Occipital lobe (tissue), 2 donors: ENCODE measurements around the gene PIK3AP1. TPM values are rescaled to one million over a fixed set of nuclear protein-coding genes. Genes with fewer than 3 reads are reported as not detected.

Experiments
- DNase-seq: peaks from one replicate; lab custom pipeline; 2025; lab: John Stamatoyannopoulos, UW
- total RNA-seq: library from RNA; depleted of rRNA; stranded (reverse); fragments of >200 nt; gene quantifications from one replicate; pipeline ENCODE4 v1.2.3, GENCODE V29; 2014

PIK3AP1 gene
- total RNA-seq, 1 donor from 2014 or later: 5.6 TPM

DNA sequence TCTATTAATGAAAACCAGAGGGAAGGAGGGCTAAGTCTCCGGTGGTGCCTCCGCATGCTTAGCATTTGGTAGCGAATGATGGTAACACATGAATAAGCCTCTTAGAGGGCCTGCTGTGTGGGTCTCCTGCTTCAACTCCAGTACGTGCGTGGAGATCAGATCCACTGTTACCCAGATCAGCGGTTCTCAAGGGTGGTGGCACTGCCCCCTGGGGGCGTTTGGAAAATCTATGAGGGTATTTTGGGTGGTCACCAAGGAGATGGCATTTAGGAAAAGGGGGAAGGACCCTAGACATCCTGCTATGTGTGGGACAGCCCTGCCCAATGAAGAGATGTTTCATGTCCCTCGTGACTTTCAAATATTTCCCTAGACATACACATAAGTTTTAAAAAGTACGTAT lies 76.4 kb downstream of the PIK3AP1 start:
- no peak for DNase-seq

DNA sequence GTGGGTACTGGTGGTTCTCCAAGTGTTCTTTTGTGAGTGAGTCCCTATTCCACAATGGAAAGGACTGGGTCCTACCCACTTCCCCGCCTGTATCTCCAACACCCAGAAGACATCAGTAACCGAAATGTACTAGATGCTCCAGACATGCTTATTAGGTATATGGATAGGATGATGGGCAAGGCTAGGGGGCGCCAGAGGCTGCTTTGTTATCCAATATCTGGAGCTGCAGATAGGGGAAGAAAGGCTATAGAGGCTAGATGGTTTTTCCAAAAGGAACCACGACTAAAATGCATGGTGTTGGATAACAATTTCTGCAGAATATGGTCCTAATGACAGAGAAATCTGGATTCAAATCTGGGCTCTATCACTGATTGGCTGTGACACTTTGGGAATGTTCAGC lies 77.3 kb downstream of the PIK3AP1 start:
- DNase-seq: peak; percentile 18

DNA sequence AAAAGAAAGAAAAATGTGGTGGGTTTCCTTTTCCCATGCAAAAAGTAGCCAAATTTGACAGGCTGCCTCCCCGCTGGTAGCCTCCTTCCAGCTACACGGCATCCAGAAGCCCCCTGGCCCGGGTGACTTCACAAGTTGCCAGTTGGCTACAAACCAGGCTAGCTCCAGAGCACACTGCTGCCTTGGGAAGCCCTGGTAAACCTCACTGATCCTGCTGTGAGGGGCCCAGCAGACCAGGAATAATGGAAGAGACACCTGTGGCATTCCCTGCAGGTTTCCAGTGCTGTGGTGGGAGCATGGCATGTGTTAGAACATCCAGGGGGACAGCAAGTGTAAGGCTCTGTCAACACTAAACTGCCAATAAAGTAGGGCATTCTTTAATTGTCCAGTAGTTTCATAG lies 77.8 kb downstream of the PIK3AP1 start:
- no peak for DNase-seq

DNA sequence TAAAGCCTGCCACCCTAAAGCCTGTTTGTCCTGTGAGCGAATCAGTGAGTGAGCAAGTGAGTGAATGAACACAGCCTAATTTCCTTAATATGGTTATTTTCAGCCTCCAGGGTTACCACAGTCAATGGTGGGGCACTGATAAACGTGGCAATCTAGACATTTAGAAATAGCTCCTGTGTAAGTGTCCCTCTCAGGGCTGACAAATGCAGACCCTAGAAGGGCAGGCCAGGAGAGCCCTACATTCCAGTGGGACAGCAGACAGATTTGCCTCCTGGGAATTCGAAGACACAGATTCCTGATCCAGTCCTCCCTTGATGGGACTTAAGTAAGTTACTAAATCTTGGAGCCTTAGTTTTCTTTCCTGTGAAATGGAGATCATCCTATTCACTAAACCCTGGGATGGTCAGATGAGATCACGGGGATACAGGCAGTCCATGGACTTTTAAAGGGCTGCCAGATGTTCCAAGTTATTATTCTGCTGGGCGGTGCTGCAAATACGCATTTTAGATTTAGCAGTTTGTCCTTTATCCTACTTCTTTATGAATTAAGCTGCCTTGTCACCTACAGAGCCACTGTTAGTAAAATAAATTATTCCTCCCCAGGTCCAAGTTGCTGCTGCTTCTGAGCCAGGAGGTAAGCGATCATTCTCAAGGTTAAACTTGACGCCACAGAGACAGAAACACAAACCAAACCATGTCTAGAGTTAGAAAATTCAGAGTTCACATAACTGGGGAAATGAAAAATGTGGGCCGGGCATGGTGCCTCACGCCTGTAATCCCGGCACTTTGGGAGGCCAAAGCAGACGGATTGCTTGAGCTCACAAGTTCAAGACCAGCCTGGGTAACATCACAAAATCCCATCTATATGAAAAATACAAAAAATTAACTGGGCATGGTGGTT lies 78.7 kb downstream of the PIK3AP1 start:
- no peak for DNase-seq

DNA sequence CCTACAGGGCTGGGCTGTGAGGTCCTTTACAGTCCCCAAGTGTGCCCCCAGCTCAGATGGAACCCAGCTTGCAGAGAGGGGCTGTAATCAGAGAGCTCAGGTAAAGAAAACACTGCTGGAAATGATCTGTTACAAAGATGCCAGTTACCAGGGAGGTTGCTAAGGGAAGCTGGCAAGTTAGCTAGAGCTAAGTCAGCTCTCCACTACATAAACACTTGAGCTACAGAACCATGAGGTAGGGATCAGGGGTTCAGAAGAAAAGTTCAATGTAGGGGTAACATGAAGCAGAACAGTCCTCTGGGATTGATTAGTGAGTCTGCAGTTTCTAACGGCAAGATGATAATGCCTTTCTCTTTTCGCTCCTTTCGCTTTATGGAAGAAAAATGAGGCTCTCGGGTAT lies 80.4 kb downstream of the PIK3AP1 start:
- no peak for DNase-seq

DNA sequence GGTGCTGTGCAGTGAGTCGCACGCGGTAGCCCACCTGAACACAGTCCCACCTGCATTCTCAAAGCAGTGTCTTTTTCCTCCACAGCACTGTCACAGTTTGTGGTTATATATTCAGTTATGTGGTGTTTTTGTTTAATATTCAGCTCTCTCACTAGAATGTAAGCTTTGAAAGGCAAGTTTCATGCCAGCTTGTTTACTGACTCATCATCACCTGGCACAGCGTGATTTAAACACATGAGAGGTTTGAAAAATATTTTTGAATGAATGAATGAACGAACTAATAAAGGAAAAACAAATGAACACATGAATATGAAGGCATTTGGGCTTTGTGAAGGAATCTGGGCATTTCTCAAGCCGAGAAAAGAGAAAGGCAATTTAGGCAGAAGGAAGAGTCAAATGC lies 81.6 kb downstream of the PIK3AP1 start:
- no peak for DNase-seq

DNA sequence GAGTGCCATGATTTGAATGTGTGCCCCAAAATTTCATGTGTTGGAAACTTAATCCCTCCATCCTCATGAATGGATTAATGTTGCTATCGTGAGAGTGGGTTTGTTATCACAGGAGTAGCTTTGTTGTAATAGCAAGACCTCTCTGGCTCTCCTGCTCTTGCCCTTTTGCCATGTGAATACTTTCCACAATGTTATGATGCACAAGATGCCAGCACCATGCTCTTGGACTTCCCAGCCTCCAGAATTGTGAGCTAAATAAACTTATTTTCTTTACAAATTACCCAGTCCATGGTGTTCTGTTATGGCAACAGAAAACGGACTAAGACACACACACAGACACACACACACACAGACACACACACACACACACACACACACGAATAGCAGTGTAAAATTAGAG lies 82.2 kb downstream of the PIK3AP1 start:
- DNase-seq: no peak

DNA sequence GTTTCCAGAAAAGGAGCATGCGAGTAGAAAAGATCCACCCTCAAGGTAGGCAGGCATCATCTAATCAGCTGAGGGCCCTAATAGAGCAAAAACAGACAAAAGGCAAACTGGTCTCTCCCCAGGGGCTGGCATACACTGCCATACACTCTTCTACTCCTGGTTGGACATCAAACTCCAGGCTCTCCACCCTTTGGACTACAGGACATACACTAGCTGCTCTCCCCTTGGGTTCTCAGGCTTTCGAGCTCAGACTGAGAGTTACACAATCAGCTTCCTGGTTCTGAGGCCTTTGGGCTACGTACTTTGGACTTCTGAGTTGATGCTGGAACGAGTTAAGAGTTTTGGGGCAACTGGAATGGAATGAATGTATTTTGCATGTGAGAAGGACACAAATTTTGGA lies 82.6 kb downstream of the PIK3AP1 start:
- DNase-seq: no peak

DNA sequence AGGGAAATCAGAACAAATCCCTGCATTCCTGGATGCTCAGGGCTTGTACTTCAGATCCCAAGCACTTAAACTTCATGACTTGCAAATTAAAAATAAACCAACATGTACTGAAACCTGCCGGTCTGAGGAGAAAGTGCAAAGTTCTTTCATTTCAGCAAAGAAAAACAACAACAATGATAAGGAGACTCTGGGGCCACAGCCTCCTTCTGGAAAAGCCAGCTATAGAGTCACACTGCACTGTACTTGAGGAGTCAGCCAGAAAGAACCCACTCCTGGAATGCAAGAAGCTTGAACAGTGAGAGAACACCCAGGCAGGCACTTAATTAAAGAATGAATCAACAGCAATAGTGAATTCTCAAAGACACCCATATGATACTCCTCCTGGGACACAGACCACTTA lies 83.8 kb downstream of the PIK3AP1 start:
- no peak for DNase-seq

DNA sequence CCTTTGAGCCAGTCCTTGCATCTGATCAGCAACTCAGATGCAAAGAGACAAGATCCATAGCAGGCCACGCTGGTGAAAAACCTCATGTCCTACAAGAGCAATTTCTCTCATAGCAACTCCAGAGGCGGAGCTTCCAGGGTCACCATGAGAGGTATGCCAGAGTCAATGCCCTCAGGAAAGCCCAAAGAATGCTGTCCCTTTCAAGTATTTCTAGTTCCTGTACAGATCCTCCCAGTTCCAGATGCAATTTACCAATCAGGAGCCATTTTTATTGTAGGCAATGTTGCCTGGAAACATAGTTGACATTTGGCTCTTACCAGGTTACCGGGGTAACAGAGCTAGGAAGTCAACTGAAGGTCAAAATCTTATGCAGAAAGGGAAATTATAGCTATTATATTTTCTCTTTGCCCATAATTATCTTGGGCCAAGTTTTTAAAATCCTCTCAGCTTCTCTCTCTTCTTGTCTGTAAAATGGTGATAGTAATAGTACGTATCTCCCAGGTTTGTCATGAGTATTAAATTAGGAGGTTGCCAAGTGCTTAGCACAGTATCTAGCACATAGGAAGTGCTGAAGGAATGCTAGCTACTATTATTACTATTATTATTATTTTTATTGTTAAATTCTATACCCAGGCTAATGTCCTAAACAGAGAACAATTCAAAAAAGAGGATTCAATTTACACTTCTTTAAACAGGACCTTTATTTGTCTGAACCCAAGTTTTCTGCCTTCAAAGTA lies 87.2 kb downstream of the PIK3AP1 start:
- no peak for DNase-seq

DNA sequence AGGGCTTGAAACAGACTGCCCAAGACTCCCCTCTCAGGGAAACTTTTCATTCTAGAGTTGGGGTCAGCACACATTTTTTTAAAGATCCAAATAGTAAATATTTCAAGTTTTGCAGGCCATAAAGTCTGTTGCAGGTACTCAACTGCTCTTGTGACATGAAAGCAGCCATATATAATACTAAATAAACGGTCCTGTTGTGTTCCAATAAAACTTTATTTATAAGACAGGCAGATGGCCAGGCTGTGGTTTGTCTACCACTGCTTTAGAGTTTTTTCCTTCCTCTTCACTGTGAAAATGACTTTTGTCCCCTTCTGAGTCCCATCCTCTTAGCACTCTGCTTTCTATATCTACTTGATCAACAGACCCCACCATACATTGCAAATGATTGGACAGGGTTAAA lies 93.0 kb downstream of the PIK3AP1 start:
- no peak for DNase-seq

DNA sequence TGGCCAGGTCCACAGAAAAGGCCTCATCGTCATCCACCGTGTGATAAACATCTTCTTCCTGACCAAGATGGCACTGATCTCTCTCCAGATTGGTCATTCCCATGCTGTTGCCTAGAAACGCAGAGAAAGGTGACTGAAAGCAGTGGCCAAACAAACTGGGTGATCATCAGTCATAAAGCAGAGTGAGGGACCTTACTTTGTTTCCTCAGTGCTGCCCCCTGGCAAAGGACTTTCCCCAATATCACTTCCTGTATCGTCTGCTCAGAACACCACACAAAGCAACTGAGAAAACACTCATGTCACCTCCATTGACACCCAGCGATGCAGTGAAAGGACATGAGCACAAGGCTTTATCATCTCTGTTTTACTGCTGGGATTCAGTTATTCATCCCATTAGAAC lies 93.5 kb downstream of the PIK3AP1 start:
- DNase-seq: no peak

DNA sequence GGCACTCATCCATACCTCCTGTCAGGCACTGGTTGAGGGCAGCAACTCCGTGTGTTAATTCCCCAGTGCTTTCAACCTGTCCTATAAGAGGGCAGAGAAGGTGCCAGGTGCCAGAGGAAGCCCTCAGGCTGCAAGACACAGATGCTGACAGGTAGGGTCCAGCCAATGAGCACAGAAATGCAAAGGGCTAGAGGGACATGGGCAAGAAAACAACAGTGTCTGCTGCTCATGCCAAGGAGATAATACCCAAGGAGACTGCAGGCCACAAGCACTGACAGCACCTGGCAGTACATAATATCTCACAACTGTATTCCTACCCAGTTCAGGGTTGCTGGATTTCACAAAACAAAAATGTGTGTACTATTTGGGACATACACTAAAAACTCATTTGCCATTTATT lies 95.1 kb downstream of the PIK3AP1 start:
- no peak for DNase-seq

DNA sequence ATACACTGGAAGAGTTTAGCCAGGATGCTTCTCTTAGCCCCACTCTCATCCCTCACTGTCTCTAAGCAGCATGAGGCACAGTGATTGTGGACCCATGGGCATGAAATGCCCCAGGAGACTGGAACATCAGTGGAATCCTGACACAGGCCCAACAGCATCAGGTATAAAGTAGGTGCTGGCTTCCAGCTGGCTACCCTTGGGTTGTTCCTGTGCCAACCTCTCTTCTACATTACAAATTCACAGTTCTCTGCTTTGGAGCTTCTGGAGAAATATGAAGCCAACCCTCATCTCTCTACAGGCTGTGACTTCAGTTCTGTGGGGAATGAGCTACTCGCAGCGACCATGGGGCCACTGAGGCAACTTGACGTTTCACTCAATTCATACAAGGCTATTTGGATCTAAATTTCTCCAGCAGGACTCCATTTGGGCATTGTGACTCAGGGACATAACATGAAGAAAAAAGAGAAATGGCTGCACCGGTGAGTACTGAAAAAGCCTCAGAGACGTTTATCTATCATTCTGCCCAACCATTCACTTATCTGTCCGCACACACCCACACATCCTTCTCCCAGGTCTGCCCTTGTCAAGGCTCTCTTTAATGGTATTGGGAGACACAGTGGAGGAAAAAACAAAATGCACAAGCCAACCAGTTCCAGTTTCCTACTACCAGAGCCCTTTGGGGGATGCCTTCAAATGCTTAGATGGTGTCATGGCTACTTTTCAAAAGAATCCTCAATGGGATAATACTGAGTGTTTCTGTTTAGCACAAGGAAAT lies 98.1 kb downstream of the PIK3AP1 start:
- no peak for DNase-seq

DNA sequence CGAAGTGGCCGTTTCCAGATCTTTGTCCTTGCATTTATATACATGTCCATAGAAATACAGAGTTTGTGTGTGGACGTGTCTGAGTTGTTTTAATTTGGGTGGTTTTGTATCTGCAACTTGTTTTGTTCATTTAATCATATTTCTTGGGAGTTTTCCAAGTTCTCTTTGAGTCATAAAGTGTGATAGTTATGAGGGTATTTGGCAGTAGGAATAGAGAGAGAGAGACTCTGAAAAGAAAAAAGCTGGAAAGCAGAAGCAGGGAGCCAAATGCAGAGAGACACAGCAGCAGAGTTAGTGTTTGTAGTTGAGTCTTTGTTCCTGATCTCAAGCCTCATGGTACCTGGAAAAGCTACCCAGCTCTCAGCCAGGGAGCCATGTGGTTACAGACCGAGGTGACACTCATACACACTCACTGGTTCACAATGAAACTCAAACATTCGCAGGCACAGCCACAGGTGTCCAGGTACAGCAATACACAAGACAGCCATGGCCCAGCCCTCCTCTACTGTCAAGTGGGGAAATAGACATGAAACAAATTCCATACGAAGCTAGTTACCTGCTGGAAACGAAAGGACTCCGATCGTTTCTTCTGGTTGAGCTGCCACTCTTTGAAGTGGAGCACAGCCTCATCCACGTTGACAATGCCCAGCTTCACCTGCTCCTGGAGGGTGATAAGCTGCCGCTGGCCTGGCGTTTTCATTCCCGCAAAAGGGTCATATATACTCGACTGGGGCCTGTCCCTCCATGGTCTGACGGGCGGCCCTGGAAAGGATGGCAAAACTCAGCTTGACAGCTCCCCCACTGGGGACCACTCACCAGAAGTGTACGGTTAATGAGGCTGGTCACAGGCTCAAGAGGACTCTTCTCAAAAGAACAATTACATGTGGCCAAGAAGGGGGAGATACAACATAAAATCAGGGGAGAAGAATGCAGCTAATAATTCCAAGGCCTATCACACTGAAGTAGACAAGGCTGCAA lies 100.2 kb downstream of the PIK3AP1 start:
- DNase-seq: no peak

DNA sequence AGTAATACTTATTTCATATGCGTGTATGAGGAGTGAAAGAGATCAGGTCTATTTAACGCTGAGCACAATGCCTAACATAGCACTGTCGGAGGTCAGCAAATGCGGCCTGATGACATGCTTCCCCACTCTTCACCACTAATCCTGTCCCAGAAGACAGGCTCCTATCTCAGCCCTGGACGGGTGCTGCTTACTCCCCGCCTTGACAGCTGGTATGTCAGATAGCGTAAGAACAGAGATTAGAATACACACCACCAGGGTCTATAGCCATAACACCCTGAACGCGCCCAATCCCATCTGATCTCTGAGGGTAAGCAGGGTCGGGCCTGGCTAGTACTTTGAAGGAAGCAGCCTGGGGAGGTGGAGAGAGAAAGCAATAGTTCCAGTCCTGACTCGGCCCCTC lies 101.2 kb downstream of the PIK3AP1 start:
- no peak for DNase-seq

DNA sequence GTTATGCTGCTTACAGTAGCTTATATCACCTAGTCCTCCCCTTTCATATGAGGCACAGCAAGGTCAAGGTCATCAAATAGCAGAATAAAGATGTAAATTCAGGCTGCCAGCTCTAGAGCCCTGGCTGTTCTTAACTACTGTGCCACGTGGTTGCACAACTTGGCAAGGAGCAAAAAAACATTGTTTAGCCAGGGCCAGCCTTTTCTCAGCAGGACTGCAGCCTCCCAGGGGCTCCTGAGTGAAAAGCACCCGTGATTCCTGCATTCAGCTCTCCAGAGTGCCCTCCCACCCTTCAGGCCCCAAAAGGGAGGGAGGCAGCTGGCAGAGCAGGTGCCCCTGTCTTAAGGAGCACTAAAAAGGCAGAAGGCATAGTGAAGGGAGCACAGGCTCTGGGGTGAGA lies 101.7 kb downstream of the PIK3AP1 start:
- DNase-seq: no peak

DNA sequence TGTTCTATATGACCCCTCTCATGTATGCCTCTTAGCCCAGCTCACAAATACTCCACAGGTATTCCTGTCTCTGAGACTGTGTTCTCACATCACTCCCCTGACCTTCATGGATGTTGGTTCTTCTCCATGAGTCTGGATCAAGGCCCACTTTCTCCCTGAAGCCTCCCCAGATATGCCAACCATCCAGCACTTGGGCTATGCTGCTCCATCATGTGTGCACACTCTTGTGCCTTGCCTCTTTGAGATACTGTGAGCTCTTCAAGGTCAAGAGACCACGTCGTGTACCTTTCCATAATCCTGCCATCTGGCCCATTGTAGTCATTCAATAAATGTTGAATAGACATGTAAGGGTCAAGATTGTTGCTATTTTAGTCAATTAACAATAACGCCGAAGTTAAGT lies 103.4 kb downstream of the PIK3AP1 start:
- DNase-seq: no peak

DNA sequence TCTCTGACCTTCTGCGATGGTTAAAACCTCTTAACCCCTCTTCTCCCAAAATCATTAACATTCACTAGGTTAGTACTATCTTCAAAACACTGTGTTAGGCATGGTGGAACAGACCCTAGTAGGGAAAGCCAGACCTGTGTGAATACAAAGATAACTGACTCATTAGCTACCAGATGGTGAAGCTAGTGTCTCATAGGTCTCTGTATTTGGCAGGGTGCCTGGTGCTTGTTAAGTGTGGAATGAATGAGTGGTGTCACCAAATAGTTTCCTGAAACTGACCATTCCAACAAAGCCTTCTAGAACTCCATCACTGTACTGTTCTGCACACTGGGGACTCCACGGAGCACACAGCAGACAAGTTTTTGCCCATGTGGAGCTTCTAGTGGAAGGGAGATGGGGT lies 105.8 kb downstream of the PIK3AP1 start:
- no peak for DNase-seq

DNA sequence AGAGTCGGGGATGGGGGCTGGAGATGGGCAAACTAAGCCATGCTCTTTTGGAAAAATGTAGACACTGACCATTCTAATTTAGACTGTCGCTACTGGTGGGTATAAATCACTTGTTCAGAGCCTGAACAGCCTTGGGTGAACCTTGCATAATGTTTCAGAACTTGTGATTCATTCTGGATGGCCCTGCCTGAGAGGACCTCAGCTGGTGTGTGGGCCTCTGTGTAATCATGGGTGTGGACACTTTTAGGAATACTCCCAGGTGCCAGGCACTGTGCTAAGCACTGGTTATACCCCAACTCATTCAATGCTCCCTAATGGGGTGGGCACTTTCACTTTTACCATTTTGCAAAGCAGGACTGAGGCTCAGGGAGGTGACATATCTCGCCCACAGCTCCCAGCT lies 106.7 kb downstream of the PIK3AP1 start:
- no peak for DNase-seq
